Dedifferentiated amniotic fluid mesenchymal stem cell (primary cell): ENCODE data around the gene ZKSCAN4.

Source experiments
- DNase-seq: peaks from one replicate; pipeline ENCODE4 v3.0.0-alpha.2; 2016; ENCODE audit errors: extremely low spot score

ZKSCAN4 gene

GRCh38 chr6:28250747-28251146, 1.3 kb downstream of the ZKSCAN4 start:
- no peak for DNase-seq

- no peak for DNase-seq
Observed at GRCh38 chr6:28248916-28249315, 3.2 kb downstream of the ZKSCAN4 start.

GRCh38 chr6:28245206-28245941, 6.7 kb downstream of the ZKSCAN4 start:
- DNase-seq, result no peak

- no peak for DNase-seq
Observed at GRCh38 chr6:28243946-28244345, 8.1 kb downstream of the ZKSCAN4 start.

- DNase-seq, result no peak
Observed at GRCh38 chr6:28240471-28240870, 11.6 kb downstream of the ZKSCAN4 start.

GRCh38 chr6:28239636-28240035, 12.4 kb downstream of the ZKSCAN4 start:
- no peak for DNase-seq

- DNase-seq, result no peak
Observed at GRCh38 chr6:28235912-28236452, 16.1 kb downstream of the ZKSCAN4 start.

GRCh38 chr6:28232785-28233184, 19.3 kb downstream of the ZKSCAN4 start:
- DNase-seq, result no peak

- DNase-seq, result no peak
Observed at GRCh38 chr6:28226460-28226859, 25.6 kb downstream of the ZKSCAN4 start.

GRCh38 chr6:28225056-28225834, 26.8 kb downstream of the ZKSCAN4 start, which contains the start of gene ZSCAN9:
Gene ZSCAN9 (plus strand): TSS chr6:28225275. CDS start chr6:28227085, 1,810 bp downstream.
- peak; percentile 80 for DNase-seq

GRCh38 chr6:28224131-28225055, 27.7 kb downstream of the ZKSCAN4 start:
- no peak for DNase-seq

- no peak for DNase-seq
Observed at GRCh38 chr6:28220257-28221133, 31.6 kb downstream of the ZKSCAN4 start.

- peak; percentile 47 for DNase-seq
Observed at GRCh38 chr6:28218312-28219248, 33.5 kb downstream of the ZKSCAN4 start.

GRCh38 chr6:28217890-28218289, 34.2 kb downstream of the ZKSCAN4 start:
- DNase-seq, result no peak

GRCh38 chr6:28215425-28215824, 36.6 kb downstream of the ZKSCAN4 start:
- no peak for DNase-seq

- DNase-seq, result no peak
Observed at GRCh38 chr6:28213213-28213523, 38.9 kb downstream of the ZKSCAN4 start.

GRCh38 chr6:28212510-28213212, 39.4 kb downstream of the ZKSCAN4 start:
- peak; percentile 87 for DNase-seq

GRCh38 chr6:28211840-28212509, 40.1 kb downstream of the ZKSCAN4 start:
- no peak for DNase-seq
